Activated naive CD4-positive, alpha-beta T cell treated with Interleukin-2 at 50 U/mL for 16 hours (primary cell): ENCODE results near the gene IL34.

Source experiments
- DNase-seq: peaks from one replicate; pipeline ENCODE4 v3.0.0-alpha.2; 2020

Gene IL34

GRCh38 chr16:70678898-70679670, 32.7 kb downstream of the IL34 start:
- no peak for DNase-seq

GRCh38 chr16:70679671-70680494, 33.5 kb downstream of the IL34 start:
- no peak for DNase-seq

- no peak for DNase-seq
Measured at GRCh38 chr16:70680495-70681381, 34.4 kb downstream of the IL34 start.

GRCh38 chr16:70681382-70682238, 35.3 kb downstream of the IL34 start:
- no peak for DNase-seq

- DNase-seq, result no peak
Measured at GRCh38 chr16:70682239-70683145, 36.1 kb downstream of the IL34 start.

- no peak for DNase-seq
Measured at GRCh38 chr16:70683146-70683944, 37.0 kb downstream of the IL34 start.

- DNase-seq, result no peak
Measured at GRCh38 chr16:70684146-70685060, 38.0 kb downstream of the IL34 start.

- DNase-seq, result no peak
Measured at GRCh38 chr16:70685061-70685937, 38.9 kb downstream of the IL34 start.

GRCh38 chr16:70685938-70686375, 39.6 kb downstream of the IL34 start, which contains the start of gene MTSS2:
TSS of gene MTSS2 (minus strand) at chr16:70686053. CDS start at chr16:70685791, 262 bp downstream.
- DNase-seq, result no peak

GRCh38 chr16:70686376-70687101, 40.2 kb downstream of the IL34 start:
- no peak for DNase-seq

GRCh38 chr16:70687102-70687511, 40.7 kb downstream of the IL34 start:
- DNase-seq, result no peak

- DNase-seq, result no peak
Measured at GRCh38 chr16:70687671-70688245, 41.4 kb downstream of the IL34 start.

GRCh38 chr16:70688246-70688742, 41.9 kb downstream of the IL34 start:
- no peak for DNase-seq

- DNase-seq, result no peak
Measured at GRCh38 chr16:70689035-70689969, 42.9 kb downstream of the IL34 start.
